Measurements from ENCODE around the gene SPACA6.
A peak's percentile ranks its signal among the peaks of the same experiment; 100 is the strongest.

SPACA6 gene

DNA sequence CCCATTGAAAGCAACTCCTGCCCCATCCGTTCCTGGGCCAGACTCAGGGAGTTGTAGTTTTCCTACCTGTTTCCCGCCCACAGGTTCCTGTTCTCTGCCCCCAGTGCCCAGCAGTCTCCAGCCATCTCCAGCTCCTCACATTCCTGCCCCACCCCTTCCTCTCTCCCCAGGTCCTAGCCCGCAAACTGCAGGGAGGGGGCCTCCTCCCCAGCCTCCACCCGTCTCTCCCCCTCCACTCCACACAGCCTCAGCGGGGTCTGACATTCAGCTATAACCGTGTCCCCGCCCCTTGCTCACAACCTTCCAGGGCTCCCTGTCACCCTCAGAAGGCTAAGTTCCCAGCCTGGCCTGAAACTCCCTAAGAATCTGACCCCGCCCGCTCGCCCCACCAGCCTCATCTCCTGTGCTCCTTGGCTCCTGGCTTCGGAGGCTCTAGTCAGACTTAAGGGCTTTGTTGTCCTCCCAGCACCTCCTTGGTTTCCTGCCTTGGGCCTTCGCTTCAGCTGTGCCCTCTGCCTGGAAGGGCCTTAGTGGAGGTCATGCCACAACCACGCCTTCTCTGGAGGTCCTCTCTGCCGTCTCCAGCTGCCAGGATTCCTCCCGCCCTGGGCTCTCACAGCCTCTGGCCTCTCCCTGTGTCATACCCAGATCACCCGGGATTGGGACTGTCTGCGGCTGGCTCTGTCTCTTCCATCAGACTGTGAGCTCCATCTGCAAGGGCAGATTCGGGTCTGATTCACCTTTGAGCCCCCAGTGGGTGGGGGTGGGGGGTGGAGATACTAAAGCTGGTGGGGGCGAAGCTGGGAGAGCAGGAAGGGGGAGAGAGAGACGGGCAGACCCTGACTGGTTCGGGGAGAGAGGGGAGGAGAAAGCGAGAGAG lies 5.1 kb upstream of the SPACA6 start:
- intact Hi-C loops (cut with DNase I) = no loop called here
- DNase-seq = peak in 8 of 10 donors; percentile 42 to 91 (median 53)

DNA sequence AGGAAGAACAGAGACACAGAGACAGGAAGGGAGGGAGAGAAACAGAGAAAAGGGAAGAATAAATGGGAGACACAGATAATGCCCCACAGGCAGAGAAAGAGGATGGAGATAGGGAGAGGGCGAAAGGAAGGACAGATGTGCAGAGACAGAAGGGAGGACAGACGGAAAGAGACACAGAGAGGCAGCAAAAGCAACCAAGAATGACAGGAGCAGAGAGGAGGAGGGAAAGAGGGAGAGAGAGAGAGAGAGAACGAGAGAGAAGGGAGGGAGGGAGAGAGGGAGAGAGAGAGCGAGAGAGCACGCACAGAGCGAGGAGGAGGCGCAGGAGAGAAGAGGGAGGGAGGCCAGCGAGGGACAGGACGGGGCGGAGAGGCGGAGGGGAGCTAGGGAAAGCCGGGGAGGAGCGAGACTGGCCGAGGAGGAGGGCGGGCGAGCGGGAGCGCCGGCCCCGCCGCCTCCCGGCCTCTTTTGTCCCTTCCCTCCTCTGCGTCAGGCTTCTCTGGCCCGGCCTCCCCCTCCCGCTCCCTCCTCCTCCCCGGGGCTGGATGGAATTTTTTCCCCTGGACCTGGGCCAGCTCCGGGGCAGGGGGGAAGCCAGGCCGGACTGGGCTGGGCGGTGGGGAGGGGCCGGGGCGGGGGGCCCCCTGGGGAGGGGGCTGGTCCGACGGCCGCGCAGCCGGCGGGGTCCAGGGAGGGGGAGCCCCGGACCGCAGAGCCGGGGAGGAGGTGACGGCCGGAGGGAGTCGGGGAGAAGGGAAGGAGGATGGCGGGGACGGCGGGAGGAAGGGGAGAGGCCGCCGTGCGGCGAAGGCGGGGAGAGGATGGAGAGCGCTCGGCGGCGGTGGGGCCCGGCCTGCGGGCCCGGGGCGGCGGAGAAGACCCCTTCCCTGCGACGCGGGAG lies 4.2 kb upstream of the SPACA6 start:
- intact Hi-C loops (cut with DNase I) = loop anchor here (1.0 kb wide), 1 partner anchor 15 kb away; no protein-coding TSS in a partner anchor
- DNase-seq = peak; percentile 83 to 99 (median 92)

DNA sequence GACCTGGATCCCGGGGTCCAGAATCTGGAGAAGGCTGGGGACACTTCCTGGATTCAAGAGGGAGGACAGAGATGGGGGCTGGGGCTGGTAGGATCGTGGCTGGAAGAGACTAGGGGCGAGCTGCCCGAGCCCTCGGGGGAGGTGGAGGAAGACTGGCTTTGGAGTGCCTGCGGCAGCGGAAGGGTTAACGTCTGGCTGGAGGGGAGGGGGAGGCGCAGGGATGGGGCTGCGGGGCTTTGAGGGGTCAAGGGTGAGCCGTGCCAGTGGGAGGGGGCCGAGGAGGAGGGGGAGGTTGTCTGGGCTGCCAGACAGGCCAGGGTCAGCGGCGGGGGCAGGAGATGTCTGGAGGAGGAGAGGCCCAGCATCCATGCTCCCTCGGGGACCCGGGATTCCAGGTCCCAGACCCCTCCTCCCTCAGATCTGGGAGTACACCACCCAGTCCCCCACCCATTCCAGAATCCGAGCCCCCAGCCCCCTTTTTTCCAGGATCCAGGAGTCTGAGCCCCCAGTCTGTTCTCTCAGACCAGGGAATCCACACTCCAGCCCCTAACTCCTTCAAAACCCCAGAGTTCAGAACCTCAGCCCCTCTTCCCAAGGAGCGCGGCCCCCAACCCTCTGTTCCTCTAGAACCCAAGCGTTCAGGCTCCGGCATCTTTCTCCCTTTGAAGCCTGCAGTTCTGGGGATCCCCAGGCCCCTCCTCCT lies 3.2 kb upstream of the SPACA6 start:
- intact Hi-C loops (cut with DNase I) = loop anchor here (1.0 kb wide), 1 partner anchor 14 kb away; no protein-coding TSS in a partner anchor
- DNase-seq = peak in 8 of 10 donors; percentile 30 to 91 (median 44)

DNA sequence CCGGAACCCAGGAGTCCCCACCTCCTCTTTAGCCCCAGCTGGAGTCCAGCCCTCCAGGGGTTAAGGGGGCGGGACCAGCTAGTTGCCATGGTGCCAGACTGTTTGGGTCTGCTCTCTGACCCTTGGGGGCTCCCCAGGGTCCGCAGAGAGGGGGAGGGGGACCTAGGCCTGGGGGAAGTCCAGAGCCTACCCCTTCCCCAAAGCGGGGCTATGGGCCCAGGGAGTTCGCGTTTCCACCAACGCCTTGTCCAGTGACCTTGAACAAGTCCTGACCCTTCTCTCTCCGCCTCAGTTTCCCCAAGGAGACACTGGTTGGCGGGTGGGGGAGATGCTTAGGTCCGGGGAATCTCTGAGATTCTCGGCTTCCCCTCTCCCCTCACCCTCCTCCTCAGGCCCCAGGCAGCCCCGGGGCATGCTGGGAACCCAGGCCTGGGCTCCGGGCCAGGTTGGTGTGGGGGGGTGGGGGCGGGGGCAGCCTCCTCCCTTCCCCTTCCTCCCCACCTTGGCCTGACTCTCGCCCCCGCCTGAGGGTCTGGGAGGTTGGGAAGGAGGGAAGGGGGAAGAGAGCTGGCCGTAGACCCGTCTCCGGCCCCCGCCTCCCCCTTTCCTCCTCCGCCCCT lies 2.6 kb upstream of the SPACA6 start:
- DNase-seq = peak; percentile 40 to 92 (median 57)
- intact Hi-C loops (cut with DNase I) = no loop called here

DNA sequence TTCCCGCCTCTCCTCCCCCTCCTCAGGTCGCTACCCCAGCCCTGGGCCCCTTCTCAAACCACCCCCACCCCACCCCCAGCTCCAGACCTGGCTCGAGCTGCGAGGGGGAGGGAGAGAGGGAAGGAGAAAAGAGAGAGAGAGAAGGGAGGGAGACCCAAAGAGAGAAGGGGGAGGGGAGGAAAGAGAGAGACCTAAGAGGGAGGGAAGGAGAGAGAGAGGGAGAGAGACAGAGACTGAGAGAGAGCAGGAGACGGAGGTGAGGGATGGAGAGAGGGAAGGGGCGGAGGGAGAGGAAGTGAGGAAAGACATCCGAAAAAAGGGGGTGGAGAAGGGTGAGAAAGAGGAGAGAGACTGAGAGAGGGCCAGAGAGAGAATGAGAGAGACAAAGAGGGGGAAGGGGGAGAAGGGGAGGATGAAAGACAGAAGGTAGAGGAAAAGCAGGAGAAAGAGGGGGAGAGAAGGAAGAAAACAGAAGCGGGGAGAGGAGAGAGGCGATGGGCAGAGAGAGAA lies 2.0 kb upstream of the SPACA6 start:
- intact Hi-C loops (cut with DNase I) = no loop called here
- DNase-seq = peak in 1 of 10 donors; percentile 56

DNA sequence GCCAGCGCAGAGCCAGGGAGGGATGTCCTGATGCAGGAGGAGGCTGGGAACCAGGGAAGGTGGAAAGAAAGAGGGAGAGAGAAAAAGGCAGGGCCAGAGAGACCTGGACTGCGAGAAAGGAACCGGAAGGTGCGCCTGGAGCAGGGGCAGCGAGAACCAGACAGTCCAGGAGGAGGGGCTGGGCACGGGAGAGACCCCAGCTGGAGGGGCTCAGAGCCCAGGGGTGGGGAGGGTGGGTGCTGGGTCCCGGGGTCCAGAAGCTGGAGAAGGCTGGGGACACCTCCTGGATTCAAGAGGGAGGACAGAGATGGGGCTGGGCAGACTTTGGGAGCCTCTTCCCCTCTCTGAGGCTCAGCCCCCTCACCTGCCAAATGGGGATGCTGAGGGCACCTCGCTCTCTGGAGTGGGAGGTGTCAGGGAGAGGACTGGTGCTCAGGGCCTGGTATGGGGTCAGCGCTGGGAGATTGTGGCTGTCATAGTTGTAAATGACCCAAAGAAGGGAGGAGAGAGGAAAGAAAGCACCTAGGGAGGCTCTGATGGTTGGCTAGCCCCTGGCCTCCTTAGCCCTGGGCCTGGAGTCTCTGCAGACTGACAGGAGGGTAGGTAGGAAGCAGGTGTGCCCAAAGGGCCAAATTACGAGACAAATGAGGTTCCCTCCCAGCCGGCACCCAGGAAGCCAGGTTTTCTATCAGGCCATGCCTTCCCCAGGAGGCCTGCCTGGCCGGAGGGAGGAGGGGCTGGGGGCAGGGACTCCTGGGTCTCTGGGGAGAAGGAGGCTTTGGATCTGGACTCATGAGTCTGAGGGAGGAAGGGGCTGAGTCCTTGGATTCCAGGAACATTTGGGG lies 1.3 kb upstream of the SPACA6 start:
- intact Hi-C loops (cut with DNase I) = no loop called here
- DNase-seq = peak in 1 of 10 donors; percentile 67

DNA sequence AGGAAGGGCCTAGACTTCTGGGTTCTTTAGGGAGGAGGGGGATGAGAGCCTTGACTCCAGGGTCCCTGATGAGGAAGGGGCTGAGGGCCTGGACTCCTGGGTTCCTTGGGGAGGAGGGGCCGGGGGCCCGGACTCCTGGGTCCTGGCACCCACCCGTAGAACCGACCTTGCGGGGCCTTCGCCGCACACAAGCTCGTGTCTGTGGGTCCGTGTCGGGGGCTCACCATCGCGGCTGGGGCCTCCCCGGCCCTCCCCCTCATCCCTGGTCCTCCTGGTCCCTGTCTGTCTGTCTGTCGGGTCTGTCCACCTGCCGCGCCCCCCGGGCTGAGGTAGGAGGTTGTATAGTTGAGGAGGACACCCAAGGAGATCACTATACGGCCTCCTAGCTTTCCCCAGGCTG lies 662 bp upstream of the SPACA6 start:
- DNase-seq = peak in 1 of 10 donors; percentile 70
- intact Hi-C loops (cut with DNase I) = no loop called here

DNA sequence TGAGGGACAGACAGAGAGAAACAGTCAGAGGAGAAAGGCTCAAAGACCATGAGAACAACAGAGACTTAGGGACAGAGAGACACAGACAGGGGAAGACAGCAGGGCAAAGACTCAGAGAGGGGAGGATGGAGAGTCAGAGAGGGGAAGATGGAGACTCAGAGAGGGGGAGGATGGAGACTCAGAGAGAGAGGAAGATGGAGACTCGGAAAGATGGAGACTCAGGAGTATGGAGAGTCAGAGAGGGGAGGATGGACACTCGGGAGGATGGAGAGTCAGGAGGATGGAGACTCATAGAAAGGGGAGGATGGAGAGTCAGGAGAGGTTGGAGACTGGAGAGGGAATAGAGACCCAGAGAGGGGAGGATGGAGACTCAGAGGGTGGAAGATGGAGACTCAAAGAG lies 689 bp downstream of the SPACA6 start:
- DNase-seq = no peak
- intact Hi-C loops (cut with DNase I) = no loop called here

DNA sequence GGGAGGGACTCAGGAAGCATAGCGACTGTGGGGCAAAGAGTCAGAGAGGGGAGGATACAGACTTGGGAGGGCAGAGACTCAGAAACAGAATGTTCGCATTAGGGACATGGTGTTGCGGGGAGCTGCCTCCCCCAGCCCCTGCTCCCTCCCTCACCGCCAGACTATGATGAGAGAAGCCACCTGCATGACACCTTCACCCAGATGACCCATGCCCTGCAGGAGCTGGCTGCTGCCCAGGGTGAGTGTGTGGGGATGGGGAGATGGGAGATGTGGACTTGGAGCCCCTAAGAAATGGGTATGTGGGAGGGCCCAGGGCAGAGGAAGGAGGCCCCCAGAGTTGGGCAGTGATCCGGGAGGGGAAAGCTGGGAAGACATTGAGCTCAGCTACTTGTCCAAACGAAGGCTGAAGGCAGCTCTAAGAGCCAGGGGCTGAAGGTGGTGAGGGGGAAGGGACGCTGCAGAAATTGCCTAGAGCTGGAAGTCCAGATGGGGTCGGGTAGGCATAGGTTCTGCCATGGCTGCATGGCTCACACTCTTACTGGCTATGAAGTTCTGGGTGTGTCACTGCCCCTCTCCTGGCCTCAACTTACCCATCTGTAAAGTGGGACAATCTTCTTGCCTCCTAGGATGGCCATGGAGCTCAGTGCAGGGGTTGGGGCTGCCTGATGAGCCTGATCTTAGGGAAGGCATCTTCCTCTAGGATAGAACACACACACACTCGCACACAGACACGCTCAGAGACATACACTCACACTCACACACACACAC lies 1.4 kb downstream of the SPACA6 start:
- intact Hi-C loops (cut with DNase I) = no loop called here

DNA sequence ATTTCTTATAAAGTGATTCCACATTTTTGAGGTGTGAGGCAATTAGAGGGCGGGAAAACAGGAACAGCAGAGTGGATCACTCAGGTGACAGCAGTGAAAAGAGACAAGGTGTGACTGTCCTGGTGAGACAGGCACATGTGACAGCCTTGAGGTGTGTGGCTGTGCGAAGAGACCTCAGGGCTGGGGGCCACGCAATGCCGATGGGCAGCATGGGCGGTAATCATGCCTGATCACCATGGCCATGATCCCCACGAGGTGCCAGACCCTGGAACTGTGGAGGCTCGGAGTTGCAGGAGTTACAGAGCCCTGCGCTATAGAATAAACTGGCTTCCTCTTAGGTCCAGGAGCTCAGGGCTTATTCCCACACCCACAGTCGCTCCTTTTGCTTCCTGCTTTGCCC lies 2.0 kb downstream of the SPACA6 start:
- intact Hi-C loops (cut with DNase I) = no loop called here
- no peak for DNase-seq

More for the DNA sequence above, 1.4 kb downstream of the SPACA6 start:
- no peak for DNase-seq

DNA sequence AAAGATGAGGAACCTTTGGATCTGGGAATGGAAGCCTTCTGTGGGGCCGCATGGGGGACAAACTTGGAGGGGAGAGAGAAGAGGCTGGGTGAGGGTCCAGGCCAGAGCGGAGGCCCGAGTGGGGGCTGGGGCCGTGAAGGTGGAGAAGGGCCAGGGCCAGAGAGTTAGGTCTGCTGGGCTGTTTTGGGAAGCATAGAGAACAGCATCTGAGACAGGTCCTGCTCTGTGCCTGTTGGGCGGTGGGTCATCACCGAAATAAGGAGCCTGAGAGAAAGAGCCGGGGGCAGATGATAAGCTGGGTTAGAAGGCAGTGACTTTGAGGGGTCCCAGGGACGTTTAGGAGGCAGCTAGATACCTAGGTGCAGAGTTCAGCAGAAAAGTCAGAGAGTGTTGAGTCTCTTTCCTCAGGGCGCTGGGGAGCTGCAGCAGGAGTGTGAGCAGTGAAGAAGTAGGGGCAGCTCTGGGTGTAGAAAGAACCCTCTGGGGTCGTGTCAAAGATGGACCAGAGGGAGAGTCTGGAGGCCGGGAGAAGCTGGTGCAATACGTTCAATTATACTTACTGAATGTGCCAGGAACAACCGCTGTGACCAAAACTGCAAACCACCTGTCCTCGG lies 2.7 kb downstream of the SPACA6 start:
- intact Hi-C loops (cut with DNase I) = no loop called here
- DNase-seq = peak in 2 of 10 donors; percentile 26 to 33

DNA sequence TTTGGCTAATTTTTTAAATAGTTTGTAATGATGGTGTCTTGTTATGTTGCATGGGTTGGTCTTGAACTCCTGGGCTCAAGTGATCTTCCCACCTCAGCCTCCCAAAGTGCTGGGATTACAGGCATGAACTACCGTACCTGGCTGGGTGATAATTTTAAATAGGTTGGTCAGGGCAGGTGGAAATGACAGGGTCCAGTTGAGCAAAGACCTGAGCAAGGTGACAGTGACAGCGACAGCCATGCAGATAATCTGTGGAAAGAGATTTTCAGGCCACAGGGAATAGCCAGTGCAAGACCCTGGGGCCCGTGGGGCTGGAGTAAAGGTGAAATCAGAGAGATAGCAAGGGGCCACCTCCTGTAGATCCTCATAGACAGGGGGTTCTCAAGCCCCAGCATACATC lies 3.5 kb downstream of the SPACA6 start:
- intact Hi-C loops (cut with DNase I) = no loop called here

DNA sequence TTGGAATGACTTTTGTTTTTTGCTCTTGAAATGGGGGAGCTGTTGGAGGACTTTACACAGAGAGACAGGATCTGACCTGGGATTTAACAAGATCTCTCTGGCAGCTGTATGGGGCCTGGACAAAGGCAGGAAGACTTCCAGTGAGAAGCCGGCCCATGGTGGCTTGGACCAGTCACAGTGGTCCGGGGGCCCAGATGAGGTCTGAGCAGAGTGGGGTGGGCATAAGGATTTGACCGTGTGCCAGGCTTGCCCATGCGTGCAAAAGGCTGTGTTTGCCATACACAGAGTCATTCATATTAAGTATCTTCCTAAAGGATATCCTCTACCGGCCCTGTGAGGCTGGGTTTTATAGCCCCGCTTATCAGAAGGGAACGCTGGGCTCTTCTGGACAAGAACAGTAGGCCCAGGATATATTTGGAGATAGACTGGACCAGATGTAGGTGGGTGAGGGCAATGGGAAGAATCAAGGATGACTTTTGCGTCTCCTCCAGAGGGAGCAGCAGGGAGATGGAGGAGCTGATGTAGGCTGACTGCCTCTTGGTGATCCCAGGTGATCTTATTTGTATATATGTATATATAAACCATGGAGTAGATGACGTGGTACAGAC lies 4.1 kb downstream of the SPACA6 start:
- peak in 1 of 10 donors; percentile 16 for DNase-seq
- intact Hi-C loops (cut with DNase I) = no loop called here

More for the DNA sequence above, 3.5 kb downstream of the SPACA6 start:
- peak in 1 of 10 donors; percentile 23 for DNase-seq

DNA sequence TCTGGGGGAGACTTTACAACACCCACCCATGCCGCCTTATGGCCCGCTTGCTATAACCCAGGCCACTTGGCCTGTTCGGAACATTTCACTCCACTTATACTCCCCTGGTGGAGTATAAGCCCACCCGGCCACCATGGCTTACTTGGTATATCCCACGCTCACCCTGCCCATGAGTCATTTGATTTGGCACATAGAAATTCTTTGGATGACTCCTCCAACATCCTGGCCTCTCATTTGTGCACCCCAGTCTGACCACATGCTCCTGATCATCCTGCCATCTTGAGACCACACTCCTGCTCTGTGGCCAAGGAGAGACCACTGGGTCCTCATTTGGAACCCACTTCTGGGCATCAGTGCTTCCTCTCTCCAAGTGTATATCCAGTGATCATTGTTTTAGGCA lies 5.2 kb downstream of the SPACA6 start:
- peak in 1 of 10 donors; percentile 23 for DNase-seq
- intact Hi-C loops (cut with DNase I) = no loop called here

DNA sequence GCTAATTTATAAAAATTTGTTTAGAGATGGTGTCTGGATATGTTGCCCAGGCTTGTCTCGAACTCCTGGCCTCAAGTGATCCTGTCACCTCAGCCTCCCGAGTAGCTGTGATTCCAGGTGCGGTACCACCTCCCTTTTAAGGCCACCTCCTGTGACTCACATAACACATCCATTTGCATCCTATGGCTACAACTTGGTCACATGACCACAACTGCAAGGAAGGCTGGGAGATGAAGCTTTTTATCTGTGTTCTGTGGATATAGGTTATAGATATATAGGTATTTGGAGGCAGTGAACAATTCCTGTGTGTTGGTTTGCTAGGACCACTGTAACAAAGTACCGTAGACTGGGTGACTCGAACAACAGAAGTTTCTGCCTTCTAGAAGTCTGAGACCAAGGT lies 6.0 kb downstream of the SPACA6 start:
- DNase-seq = no peak
- intact Hi-C loops (cut with DNase I) = no loop called here

DNA sequence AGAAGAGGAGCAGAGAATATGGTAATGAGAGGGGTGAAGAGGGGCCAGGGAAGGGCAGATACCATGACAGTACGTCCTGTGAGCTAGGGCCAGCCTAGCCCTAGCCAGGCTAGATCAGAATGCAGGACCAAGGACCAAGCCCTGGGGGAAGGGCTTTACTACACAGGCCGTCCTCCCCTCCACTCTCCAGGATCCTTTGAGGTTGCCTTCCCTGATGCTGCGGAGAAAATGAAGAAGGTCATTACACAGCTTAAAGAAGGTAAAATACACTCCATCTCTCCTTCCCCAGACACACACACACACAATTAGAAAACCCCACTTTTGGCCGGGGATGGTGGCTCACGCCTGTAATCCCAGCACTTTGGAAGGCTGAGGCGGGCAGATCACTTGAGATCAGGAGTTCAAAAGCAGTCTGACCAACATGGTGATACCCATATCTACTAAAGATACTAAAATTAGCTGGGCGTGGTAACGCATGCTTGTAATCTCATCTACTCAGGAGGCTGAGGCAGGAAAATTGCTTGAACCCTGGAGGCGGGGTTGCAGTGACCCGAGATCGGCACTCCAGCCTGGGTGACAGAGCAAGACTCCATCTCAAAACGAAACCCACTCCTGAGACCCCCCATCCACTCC lies 8.5 kb downstream of the SPACA6 start:
- intact Hi-C loops (cut with DNase I) = no loop called here
- DNase-seq = peak in 1 of 10 donors; percentile 51
